ENCODE measurements around the gene MAML1.

Gene MAML1

GRCh38 chr5:179812997-179813607, 80.5 kb downstream of the MAML1 start:
- H3K4me3 ChIP-seq (replicated peaks; ENCODE audit: low read depth, low read length): no peak overlapping the region
- TF ChIP-seq CTCF (IDR thresholded peaks at IDR 0.05; ENCODE audit: low read length, missing control alignments): no peak
- no peak for DNase-seq (ENCODE audit: low read depth)

GRCh38 chr5:179814090-179814489, 81.5 kb downstream of the MAML1 start:
- no peak for DNase-seq (ENCODE audit: low read depth)
- H3K4me3 ChIP-seq (replicated peaks; ENCODE audit: low read depth, low read length): no peak overlapping the region
- TF ChIP-seq CTCF (IDR thresholded peaks at IDR 0.05; ENCODE audit: low read length, missing control alignments): no peak

GRCh38 chr5:179815491-179816249, 83.0 kb downstream of the MAML1 start:
- TF ChIP-seq CTCF (IDR thresholded peaks at IDR 0.05; ENCODE audit: low read length, missing control alignments): no peak
- no peak for DNase-seq (ENCODE audit: low read depth)
- H3K4me3 ChIP-seq (replicated peaks; ENCODE audit: low read depth, low read length): no peak overlapping the region

- DNase-seq (ENCODE audit: low read depth): no peak
- H3K4me3 ChIP-seq (replicated peaks; ENCODE audit: low read depth, low read length): peak overlapping the region; percentile 21
- no peak for TF ChIP-seq CTCF (IDR thresholded peaks at IDR 0.05; ENCODE audit: low read length, missing control alignments)
Observed at GRCh38 chr5:179816401-179816795, 83.8 kb downstream of the MAML1 start.

GRCh38 chr5:179816796-179817469, 84.3 kb downstream of the MAML1 start:
- H3K4me3 ChIP-seq (replicated peaks; ENCODE audit: low read depth, low read length): peak overlapping the region; percentile 21
- DNase-seq (ENCODE audit: low read depth): no peak
- TF ChIP-seq CTCF (IDR thresholded peaks at IDR 0.05; ENCODE audit: low read length, missing control alignments): no peak

- H3K4me3 ChIP-seq (replicated peaks; ENCODE audit: low read depth, low read length): peak overlapping the region; percentile 17
- no peak for TF ChIP-seq CTCF (IDR thresholded peaks at IDR 0.05; ENCODE audit: low read length, missing control alignments)
Observed at GRCh38 chr5:179817470-179817840, 84.8 kb downstream of the MAML1 start.

More at GRCh38 chr5:179817470-179817840, 84.8 kb downstream of the MAML1 start:
- no peak for DNase-seq (ENCODE audit: low read depth)

All from fibroblast of pulmonary artery (primary cell).